NCI-H187 (cell line): ENCODE measurements around the gene ARHGAP45.

Source experiments
- DNase-seq, 2 experiments: peaks; one replicate each; lab custom pipeline; 2025; lab: John Stamatoyannopoulos, UW

Gene ARHGAP45

GRCh38 chr19:1072371-1073015 lies 5.5 kb downstream of the ARHGAP45 start:
- no peak for DNase-seq

- DNase-seq = no peak
Observed at GRCh38 chr19:1073063-1073955, 6.3 kb downstream of the ARHGAP45 start.

- DNase-seq = no peak
Observed at GRCh38 chr19:1073956-1074517, 7.1 kb downstream of the ARHGAP45 start.

GRCh38 chr19:1074544-1075283 lies 7.7 kb downstream of the ARHGAP45 start:
- peak; percentile 79 to 91 for DNase-seq

GRCh38 chr19:1076046-1076386 lies 9.0 kb downstream of the ARHGAP45 start:
- DNase-seq = no peak

GRCh38 chr19:1076951-1077350 lies 10.0 kb downstream of the ARHGAP45 start:
- DNase-seq = no peak

GRCh38 chr19:1079566-1080111 lies 12.7 kb downstream of the ARHGAP45 start:
- no peak for DNase-seq

GRCh38 chr19:1080360-1081161 lies 13.6 kb downstream of the ARHGAP45 start:
- DNase-seq = no peak

- DNase-seq = peak in 1 of 2 experiments; percentile 91
Observed at GRCh38 chr19:1081301-1082164, 14.6 kb downstream of the ARHGAP45 start.

GRCh38 chr19:1082165-1082927 lies 15.4 kb downstream of the ARHGAP45 start:
- DNase-seq = peak; percentile 98 to 99

- peak in 1 of 2 experiments; percentile 63 for DNase-seq
Observed at GRCh38 chr19:1082928-1083816, 16.2 kb downstream of the ARHGAP45 start.

GRCh38 chr19:1084024-1084868 lies 17.3 kb downstream of the ARHGAP45 start:
- no peak for DNase-seq

GRCh38 chr19:1085053-1085658 lies 18.2 kb downstream of the ARHGAP45 start:
- no peak for DNase-seq

- no peak for DNase-seq
Observed at GRCh38 chr19:1085676-1086442, 18.9 kb downstream of the ARHGAP45 start.

- DNase-seq = no peak
Observed at GRCh38 chr19:1086613-1087012, 19.6 kb downstream of the ARHGAP45 start.

- DNase-seq = no peak
Observed at GRCh38 chr19:1087813-1088415, 20.9 kb downstream of the ARHGAP45 start.
